ENCODE measurements around the gene CDH13. TPM values are rescaled to one million over a fixed set of nuclear protein-coding genes. Genes with fewer than 3 reads are reported as not detected.

CDH13 gene
- total RNA-seq, 1 donor: 102 TPM

DNA sequence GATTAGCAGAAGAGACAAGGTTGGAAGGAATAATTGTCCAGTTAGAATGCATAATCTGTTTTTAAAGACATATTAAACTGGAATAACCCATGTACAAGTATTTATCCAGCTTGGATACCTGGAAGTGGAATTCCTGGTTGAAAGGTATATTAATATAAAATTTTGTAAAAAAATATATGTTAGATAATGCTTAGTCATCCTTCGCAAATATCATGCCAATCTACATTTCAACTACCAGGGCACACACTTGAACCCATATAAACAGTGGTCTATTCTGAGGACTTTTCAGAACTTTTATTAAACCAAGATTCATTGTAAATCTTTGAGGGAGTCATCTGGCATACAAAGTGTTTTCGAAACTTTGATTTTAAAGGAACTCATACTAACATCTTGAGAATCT lies 911.9 kb downstream of the CDH13 start:
- Histone ChIP-seq H2AFZ (ENCODE audit: low read length) (no peak overlapping the region), H3K79me2 (ENCODE audit: insufficient read depth, low read length) (no peaks in the 10 kb centered on the region), H3K9me3 (ENCODE audit: low read depth, low read length) (no peaks in the 10 kb centered on the region), H4K20me1 (ENCODE audit: insufficient read depth, low read length) (no peaks in the 10 kb centered on the region), H3K27ac (ENCODE audit: low read depth, low read length) (no peak overlapping the region), H3K4me3 (ENCODE audit: insufficient read depth, low read length) (no peak overlapping the region), H3K4me1 (ENCODE audit: insufficient read depth, low read length) (no peaks in the 10 kb centered on the region), H3K36me3 (ENCODE audit: insufficient read depth, low read length) (no peaks in the 10 kb centered on the region), H3K4me2 (ENCODE audit: insufficient read depth, low read length) (no peak overlapping the region), H3K27me3 (ENCODE audit: insufficient read depth, low read length) (no peaks in the 10 kb centered on the region)
- TF ChIP-seq, protein P1, sequence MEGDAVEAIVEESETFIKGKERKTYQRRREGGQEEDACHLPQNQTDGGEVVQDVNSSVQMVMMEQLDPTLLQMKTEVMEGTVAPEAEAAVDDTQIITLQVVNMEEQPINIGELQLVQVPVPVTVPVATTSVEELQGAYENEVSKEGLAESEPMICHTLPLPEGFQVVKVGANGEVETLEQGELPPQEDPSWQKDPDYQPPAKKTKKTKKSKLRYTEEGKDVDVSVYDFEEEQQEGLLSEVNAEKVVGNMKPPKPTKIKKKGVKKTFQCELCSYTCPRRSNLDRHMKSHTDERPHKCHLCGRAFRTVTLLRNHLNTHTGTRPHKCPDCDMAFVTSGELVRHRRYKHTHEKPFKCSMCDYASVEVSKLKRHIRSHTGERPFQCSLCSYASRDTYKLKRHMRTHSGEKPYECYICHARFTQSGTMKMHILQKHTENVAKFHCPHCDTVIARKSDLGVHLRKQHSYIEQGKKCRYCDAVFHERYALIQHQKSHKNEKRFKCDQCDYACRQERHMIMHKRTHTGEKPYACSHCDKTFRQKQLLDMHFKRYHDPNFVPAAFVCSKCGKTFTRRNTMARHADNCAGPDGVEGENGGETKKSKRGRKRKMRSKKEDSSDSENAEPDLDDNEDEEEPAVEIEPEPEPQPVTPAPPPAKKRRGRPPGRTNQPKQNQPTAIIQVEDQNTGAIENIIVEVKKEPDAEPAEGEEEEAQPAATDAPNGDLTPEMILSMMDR (IDR thresholded peaks at IDR 0.05; ENCODE audit: extremely low read depth, low read depth, low read length): no peak
- no peak for DNase-seq (ENCODE audit: insufficient read length, low spot score, missing footprints)

DNA sequence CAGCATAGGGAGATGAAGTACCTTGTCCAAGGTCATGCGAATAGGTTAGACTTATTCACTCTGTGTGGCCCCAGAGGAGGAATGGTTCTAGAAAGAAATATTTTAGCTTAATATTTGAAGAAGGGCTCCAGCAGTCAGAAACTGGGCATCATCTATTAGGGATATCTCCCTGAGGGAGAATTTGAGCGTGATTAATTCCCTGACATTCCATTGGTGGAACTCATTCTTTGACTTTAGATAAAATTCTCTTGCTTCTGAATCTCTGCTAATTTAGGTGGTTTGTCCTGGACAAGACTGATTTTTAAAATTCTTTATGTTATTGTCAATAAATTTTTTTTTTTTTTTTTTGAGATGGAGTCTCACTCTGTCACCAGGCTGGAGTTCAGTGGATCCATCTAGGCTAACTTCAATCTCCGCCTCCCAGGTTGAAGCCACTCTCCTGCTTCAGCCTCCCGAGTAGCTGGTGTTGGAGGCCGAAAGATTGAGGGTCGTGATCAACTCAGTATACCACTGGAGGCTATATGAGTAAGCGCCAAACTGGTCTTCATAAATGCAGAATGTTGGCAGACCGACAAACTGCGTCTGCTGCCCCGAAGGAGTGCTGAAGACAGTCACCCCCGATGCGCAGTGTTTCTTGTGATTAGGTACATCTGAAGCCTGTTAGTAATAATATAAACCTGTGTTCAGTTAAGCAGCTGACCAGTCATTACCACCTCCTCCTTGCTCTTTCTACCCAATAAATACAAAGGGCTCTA lies 913.1 kb downstream of the CDH13 start:
- no peaks in the 10 kb centered on the region for H3K79me2 ChIP-seq (ENCODE audit: insufficient read depth, low read length)
- no peak overlapping the region for H2AFZ ChIP-seq (ENCODE audit: low read length)
- DNase-seq (ENCODE audit: insufficient read length, low spot score, missing footprints): no peak
- H3K27me3 ChIP-seq (ENCODE audit: insufficient read depth, low read length): no peaks in the 10 kb centered on the region
- no peak overlapping the region for H3K4me3 ChIP-seq (ENCODE audit: insufficient read depth, low read length)
- no peaks in the 10 kb centered on the region for H3K36me3 ChIP-seq (ENCODE audit: insufficient read depth, low read length)
- no peaks in the 10 kb centered on the region for H3K4me1 ChIP-seq (ENCODE audit: insufficient read depth, low read length)
- H3K4me2 ChIP-seq (ENCODE audit: insufficient read depth, low read length): no peak overlapping the region
- H3K9me3 ChIP-seq (ENCODE audit: low read depth, low read length): no peaks in the 10 kb centered on the region
- TF ChIP-seq, protein P1 (IDR thresholded peaks at IDR 0.05; ENCODE audit: extremely low read depth, low read depth, low read length): no peak
- H4K20me1 ChIP-seq (ENCODE audit: insufficient read depth, low read length): no peaks in the 10 kb centered on the region
- H3K27ac ChIP-seq (ENCODE audit: low read depth, low read length): no peak overlapping the region

DNA sequence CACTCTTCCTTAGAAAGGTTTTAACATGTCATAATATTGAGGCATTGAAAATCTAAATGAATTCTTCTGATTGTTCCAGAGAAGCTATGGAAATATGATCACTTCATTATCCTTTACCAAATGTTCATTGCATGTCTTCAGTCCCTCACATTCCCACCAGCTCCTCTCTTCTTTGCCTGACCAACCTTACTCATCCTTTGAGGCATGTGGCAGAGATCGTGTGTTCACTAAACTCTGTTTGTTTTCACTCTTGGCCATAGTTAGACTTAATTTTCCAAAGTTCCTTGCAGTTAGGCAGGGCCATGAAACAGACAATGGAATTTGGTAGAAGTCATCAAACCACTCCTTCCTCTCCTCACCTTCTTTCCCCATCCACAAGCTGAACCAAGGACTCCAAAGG lies 914.5 kb downstream of the CDH13 start:
- Histone ChIP-seq H3K4me3 (ENCODE audit: insufficient read depth, low read length) (no peak overlapping the region), H3K9me3 (ENCODE audit: low read depth, low read length) (no peaks in the 10 kb centered on the region), H2AFZ (ENCODE audit: low read length) (no peak overlapping the region), H3K4me2 (ENCODE audit: insufficient read depth, low read length) (no peak overlapping the region), H3K36me3 (ENCODE audit: insufficient read depth, low read length) (no peaks in the 10 kb centered on the region), H3K79me2 (ENCODE audit: insufficient read depth, low read length) (no peaks in the 10 kb centered on the region), H3K27me3 (ENCODE audit: insufficient read depth, low read length) (no peaks in the 10 kb centered on the region), H4K20me1 (ENCODE audit: insufficient read depth, low read length) (no peaks in the 10 kb centered on the region), H3K27ac (ENCODE audit: low read depth, low read length) (no peak overlapping the region), H3K4me1 (ENCODE audit: insufficient read depth, low read length) (no peaks in the 10 kb centered on the region)
- TF ChIP-seq, protein P1 (IDR thresholded peaks at IDR 0.05; ENCODE audit: extremely low read depth, low read depth, low read length): no peak
- no peak for DNase-seq (ENCODE audit: insufficient read length, low spot score, missing footprints)

DNA sequence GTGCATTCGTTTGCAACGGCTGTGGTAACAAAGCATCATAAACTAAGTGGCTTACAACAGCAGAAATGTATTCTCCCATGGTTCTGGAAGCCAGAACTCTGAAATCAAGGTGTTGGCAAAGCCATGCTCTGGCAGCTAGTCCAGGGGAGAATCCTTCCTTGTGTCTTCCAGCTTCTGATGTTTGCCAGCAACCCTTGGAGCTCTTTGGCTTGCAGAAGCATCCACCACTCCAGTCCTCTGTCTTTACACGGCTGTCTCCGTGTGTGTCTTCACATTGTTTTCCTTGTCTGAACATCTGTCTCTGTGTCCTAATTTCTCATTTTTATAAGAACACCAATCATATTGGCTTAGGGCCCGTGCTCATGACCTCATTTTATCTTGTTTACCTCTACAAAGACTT lies 915.7 kb downstream of the CDH13 start:
- Histone ChIP-seq H3K4me3 (ENCODE audit: insufficient read depth, low read length) (no peak overlapping the region), H3K27me3 (ENCODE audit: insufficient read depth, low read length) (no peaks in the 10 kb centered on the region), H3K4me2 (ENCODE audit: insufficient read depth, low read length) (no peak overlapping the region), H3K9me3 (ENCODE audit: low read depth, low read length) (no peaks in the 10 kb centered on the region), H4K20me1 (ENCODE audit: insufficient read depth, low read length) (no peaks in the 10 kb centered on the region), H3K36me3 (ENCODE audit: insufficient read depth, low read length) (no peaks in the 10 kb centered on the region), H3K4me1 (ENCODE audit: insufficient read depth, low read length) (no peaks in the 10 kb centered on the region), H3K27ac (ENCODE audit: low read depth, low read length) (no peak overlapping the region), H2AFZ (ENCODE audit: low read length) (no peak overlapping the region), H3K79me2 (ENCODE audit: insufficient read depth, low read length) (no peaks in the 10 kb centered on the region)
- TF ChIP-seq, protein P1 (IDR thresholded peaks at IDR 0.05; ENCODE audit: extremely low read depth, low read depth, low read length): no peak
- DNase-seq (ENCODE audit: insufficient read length, low spot score, missing footprints): no peak
